Stimulated activated memory B cell treated with anti-CD40 and anti-IgM and Interleukin-4, amounts not matched to agents 10 μg/mL and 1 μg/mL and 100 μg/mL, for 72 hours (primary cell): ENCODE data around the gene SNRPE.

Experiments used
- ATAC-seq: fragments of 150-1000 bp; cut with Tn5 transposase; 2 replicates; pipeline ENCODE4 v1.10.0; 2021
- H3K27ac Mint-ChIP-seq: one replicate; pipeline ENCODE4 v1.8.0; 2022; ENCODE audit warnings: mild to moderate bottlenecking, mixed read lengths
- H3K27me3 Mint-ChIP-seq: one replicate; pipeline ENCODE4 v1.8.0; 2022; ENCODE audit warnings: mixed read lengths
- H3K36me3 Mint-ChIP-seq: one replicate; pipeline ENCODE4 v1.8.0; 2022; ENCODE audit warnings: mixed read lengths
- H3K4me1 Mint-ChIP-seq: one replicate; pipeline ENCODE4 v1.8.0; 2022; ENCODE audit warnings: mixed read lengths
- H3K4me3 Mint-ChIP-seq: one replicate; pipeline ENCODE4 v1.8.0; 2022; ENCODE audit warnings: mild to moderate bottlenecking, moderate library complexity, mixed read lengths
- H3K9me3 Mint-ChIP-seq: one replicate; pipeline ENCODE4 v1.8.0; 2022; ENCODE audit warnings: mixed read lengths

SNRPE gene

GRCh38 chr1:203860396-203861025 lies 888 bp upstream of the SNRPE start:
- no peaks in the 10 kb centered on the region for H3K27me3 Mint-ChIP-seq
- no peaks in the 10 kb centered on the region for H3K9me3 Mint-ChIP-seq
- peaks cover 20% of the 10 kb centered on the region for H3K4me1 Mint-ChIP-seq
- H3K36me3 Mint-ChIP-seq = peaks cover 13% of the 10 kb centered on the region
- peak overlapping the region; percentile 92 for H3K27ac Mint-ChIP-seq
- no peak for ATAC-seq
- peak overlapping the region; percentile 89 for H3K4me3 Mint-ChIP-seq

- Mint-ChIP-seq H3K27me3 (no peaks in the 10 kb centered on the region), H3K27ac (no peak overlapping the region), H3K36me3 (peaks cover 49% of the 10 kb centered on the region), H3K4me3 (no peak overlapping the region), H3K9me3 (no peaks in the 10 kb centered on the region), H3K4me1 (peaks cover 5% of the 10 kb centered on the region)
- no peak for ATAC-seq
These were observed 6.4 kb downstream of the SNRPE start for GRCh38 chr1:203867802-203868201.

- ATAC-seq = no peak
- Mint-ChIP-seq H3K4me3 (no peak overlapping the region), H3K27me3 (no peaks in the 10 kb centered on the region), H3K27ac (no peak overlapping the region), H3K9me3 (no peaks in the 10 kb centered on the region), H3K36me3 (peaks cover 56% of the 10 kb centered on the region), H3K4me1 (no peaks in the 10 kb centered on the region)
These were observed 8.8 kb downstream of the SNRPE start for GRCh38 chr1:203870245-203870644.

GRCh38 chr1:203871114-203871880 lies 9.9 kb downstream of the SNRPE start:
- peaks cover 58% of the 10 kb centered on the region for H3K36me3 Mint-ChIP-seq
- no peak for ATAC-seq
- no peaks in the 10 kb centered on the region for H3K27me3 Mint-ChIP-seq
- H3K4me3 Mint-ChIP-seq = no peak overlapping the region
- H3K27ac Mint-ChIP-seq = no peak overlapping the region
- no peaks in the 10 kb centered on the region for H3K4me1 Mint-ChIP-seq
- H3K9me3 Mint-ChIP-seq = no peaks in the 10 kb centered on the region

- Mint-ChIP-seq H3K27me3 (no peaks in the 10 kb centered on the region), H3K4me3 (no peak overlapping the region), H3K4me1 (no peaks in the 10 kb centered on the region), H3K36me3 (peaks cover 50% of the 10 kb centered on the region), H3K27ac (no peak overlapping the region), H3K9me3 (no peaks in the 10 kb centered on the region)
- ATAC-seq = no peak
These were observed 11.7 kb downstream of the SNRPE start for GRCh38 chr1:203873094-203873493.

GRCh38 chr1:203878422-203878821 lies 17.0 kb downstream of the SNRPE start:
- ATAC-seq = no peak
- no peaks in the 10 kb centered on the region for H3K9me3 Mint-ChIP-seq
- no peaks in the 10 kb centered on the region for H3K4me1 Mint-ChIP-seq
- peaks cover 54% of the 10 kb centered on the region for H3K36me3 Mint-ChIP-seq
- H3K27me3 Mint-ChIP-seq = no peaks in the 10 kb centered on the region
- no peak overlapping the region for H3K4me3 Mint-ChIP-seq
- no peak overlapping the region for H3K27ac Mint-ChIP-seq

- H3K27ac Mint-ChIP-seq = no peak overlapping the region
- ATAC-seq = no peak
These were observed 19.2 kb downstream of the SNRPE start for GRCh38 chr1:203880606-203881005.

GRCh38 chr1:203888807-203889251 lies 27.4 kb downstream of the SNRPE start:
- no peak for ATAC-seq
- Mint-ChIP-seq H3K4me3 (no peak overlapping the region), H3K27ac (no peak overlapping the region), H3K9me3 (no peaks in the 10 kb centered on the region), H3K36me3 (peaks cover 39% of the 10 kb centered on the region), H3K27me3 (no peaks in the 10 kb centered on the region), H3K4me1 (no peaks in the 10 kb centered on the region)

More at GRCh38 chr1:203880606-203881005, 19.2 kb downstream of the SNRPE start:
- no peaks in the 10 kb centered on the region for H3K4me1 Mint-ChIP-seq
- no peak overlapping the region for H3K4me3 Mint-ChIP-seq
- no peaks in the 10 kb centered on the region for H3K9me3 Mint-ChIP-seq
- peaks cover 40% of the 10 kb centered on the region for H3K36me3 Mint-ChIP-seq
- H3K27me3 Mint-ChIP-seq = no peaks in the 10 kb centered on the region

- no peak overlapping the region for H3K4me3 Mint-ChIP-seq
- no peaks in the 10 kb centered on the region for H3K4me1 Mint-ChIP-seq
- no peak for ATAC-seq
- peaks cover 5% of the 10 kb centered on the region for H3K9me3 Mint-ChIP-seq
- H3K27ac Mint-ChIP-seq = no peak overlapping the region
- no peaks in the 10 kb centered on the region for H3K27me3 Mint-ChIP-seq
- H3K36me3 Mint-ChIP-seq = peaks cover 33% of the 10 kb centered on the region
These were observed 30.6 kb downstream of the SNRPE start for GRCh38 chr1:203891950-203892349.

- ATAC-seq = no peak
- Mint-ChIP-seq H3K4me1 (no peaks in the 10 kb centered on the region), H3K36me3 (peaks cover 5% of the 10 kb centered on the region), H3K27ac (no peak overlapping the region), H3K27me3 (no peaks in the 10 kb centered on the region), H3K9me3 (peaks cover 5% of the 10 kb centered on the region), H3K4me3 (no peak overlapping the region)
These were observed 37.3 kb downstream of the SNRPE start for GRCh38 chr1:203898458-203899352.

GRCh38 chr1:203899353-203899716 lies 37.9 kb downstream of the SNRPE start:
- Mint-ChIP-seq H3K4me1 (no peaks in the 10 kb centered on the region), H3K27ac (no peak overlapping the region), H3K9me3 (peaks cover 3% of the 10 kb centered on the region), H3K4me3 (no peak overlapping the region), H3K36me3 (peaks cover 2% of the 10 kb centered on the region), H3K27me3 (no peaks in the 10 kb centered on the region)
- no peak for ATAC-seq

GRCh38 chr1:203899869-203900714 lies 38.7 kb downstream of the SNRPE start:
- H3K4me1 Mint-ChIP-seq = no peaks in the 10 kb centered on the region
- H3K27ac Mint-ChIP-seq = no peak overlapping the region
- H3K27me3 Mint-ChIP-seq = no peaks in the 10 kb centered on the region
- H3K9me3 Mint-ChIP-seq = no peaks in the 10 kb centered on the region
- ATAC-seq = no peak
- H3K36me3 Mint-ChIP-seq = no peaks in the 10 kb centered on the region
- no peak overlapping the region for H3K4me3 Mint-ChIP-seq

- Mint-ChIP-seq H3K4me3 (no peak overlapping the region), H3K27me3 (no peaks in the 10 kb centered on the region), H3K36me3 (no peaks in the 10 kb centered on the region), H3K27ac (no peak overlapping the region), H3K9me3 (no peaks in the 10 kb centered on the region), H3K4me1 (no peaks in the 10 kb centered on the region)
- no peak for ATAC-seq
These were observed 40.2 kb downstream of the SNRPE start for GRCh38 chr1:203901581-203901980.

GRCh38 chr1:203905275-203905674 lies 43.9 kb downstream of the SNRPE start:
- Mint-ChIP-seq H3K4me3 (no peak overlapping the region), H3K9me3 (no peaks in the 10 kb centered on the region), H3K27ac (no peak overlapping the region), H3K36me3 (no peaks in the 10 kb centered on the region), H3K27me3 (no peaks in the 10 kb centered on the region), H3K4me1 (no peaks in the 10 kb centered on the region)
- no peak for ATAC-seq

GRCh38 chr1:203906932-203907331 lies 45.5 kb downstream of the SNRPE start:
- no peak overlapping the region for H3K27ac Mint-ChIP-seq
- H3K27me3 Mint-ChIP-seq = no peaks in the 10 kb centered on the region
- H3K4me1 Mint-ChIP-seq = no peaks in the 10 kb centered on the region
- no peak for ATAC-seq
- no peaks in the 10 kb centered on the region for H3K36me3 Mint-ChIP-seq
- no peaks in the 10 kb centered on the region for H3K9me3 Mint-ChIP-seq
- no peak overlapping the region for H3K4me3 Mint-ChIP-seq
